OCI-LY7 (cell line): ENCODE results near the gene CARHSP1. TPM values are rescaled to one million over a fixed set of nuclear protein-coding genes. Genes with fewer than 3 reads are reported as not detected.
"Not testable (repeated sequence)": the region's sequence is repeated elsewhere in the genome, so short reads cannot be mapped to it uniquely, and the experiment has no call there.

Experiments used
- BruUV-seq: library from RNA; stranded (reverse); fragments of 400-500 nt; replicated peaks from 2 replicates; lab custom pipeline; 2021; lab: Mats Ljungman, UMichigan
- CTCF ChIA-PET: fragments of 300-600 bp; sonication (Branson Sonifier 250); formaldehyde crosslinking; loops from one replicate; lab custom pipeline; 2022; ENCODE audit warnings: antibody characterized with exemption; ENCODE audit not compliant: unreplicated experiment; lab: Charles Lee
- POLR2A ChIA-PET: fragments of 300-600 bp; sonication (Branson Sonifier 250); formaldehyde crosslinking; loops from one replicate; lab custom pipeline; 2022; ENCODE audit warnings: antibody characterized with exemption; lab: Charles Lee
- DNase-seq: peaks from one replicate; pipeline ENCODE4 v3.0.0-alpha.2; 2015; ENCODE audit warnings: low spot score
- H2AFZ ChIP-seq: fragments of 200-600 bp; sonication (generic), shearing (Covaris generic); 2 replicates; pipeline ENCODE4 v1.6.1; 2014; ENCODE audit warnings: mild to moderate bottlenecking, antibody characterized with exemption, low read length, moderate library complexity
- H3K27ac ChIP-seq: fragments of 200-600 bp; sonication (generic); 2 replicates; pipeline ENCODE4 v1.5.1; 2014; ENCODE audit warnings: mixed run types, low read depth, mild to moderate bottlenecking, moderate library complexity, low read length, inconsistent platforms; ENCODE audit not compliant: poor library complexity, severe bottlenecking
- H3K36me3 ChIP-seq: fragments of 200-600 bp; sonication (generic); 2 replicates; pipeline ENCODE4 v1.6.1; 2014; ENCODE audit warnings: mild to moderate bottlenecking, antibody characterized with exemption, low read length, moderate library complexity, mixed read lengths; ENCODE audit not compliant: insufficient read depth
- H3K4me1 ChIP-seq: fragments of 200-600 bp; sonication (generic); 2 replicates; pipeline ENCODE4 v1.5.1; 2014; ENCODE audit warnings: mild to moderate bottlenecking, low read length; ENCODE audit not compliant: insufficient read depth, poor library complexity, severe bottlenecking
- H3K4me2 ChIP-seq: fragments of 200-600 bp; sonication (generic); 2 replicates; pipeline ENCODE4 v1.6.1; 2014; ENCODE audit warnings: mild to moderate bottlenecking, low read length
- H3K4me3 ChIP-seq: fragments of 200-600 bp; sonication (generic); 2 replicates; pipeline ENCODE4 v1.5.1; 2014; ENCODE audit warnings: mild to moderate bottlenecking, low read depth, low read length; ENCODE audit not compliant: poor library complexity, severe bottlenecking
- H3K79me2 ChIP-seq: fragments of 200-600 bp; sonication (generic); 2 replicates; pipeline ENCODE4 v1.6.1; 2016; ENCODE audit warnings: low read depth, mild to moderate bottlenecking, low read length, moderate library complexity, mixed read lengths; ENCODE audit not compliant: insufficient read depth
- H3K9me2 ChIP-seq: fragments of 200-600 bp; sonication (generic); 2 replicates; pipeline ENCODE4 v1.6.1; 2016; ENCODE audit warnings: mild to moderate bottlenecking, low read length, mixed read lengths; ENCODE audit not compliant: insufficient read depth
- H3K9me3 ChIP-seq: fragments of 200-600 bp; sonication (generic); 2 replicates; pipeline ENCODE4 v1.6.1; 2014; ENCODE audit warnings: mild to moderate bottlenecking, mixed run types, low read length, mixed read lengths
- H4K20me1 ChIP-seq: fragments of 200-600 bp; sonication (generic); 2 replicates; pipeline ENCODE4 v1.6.1; 2014; ENCODE audit warnings: mild to moderate bottlenecking, antibody characterized with exemption, low read length, moderate library complexity, mixed read lengths; ENCODE audit not compliant: insufficient read depth
- CTCF ChIP-seq: fragments of 200-600 bp; sonication (generic); conservative IDR thresholded peaks from 2 replicates; pipeline ENCODE4 v1.5.1; 2014; ENCODE audit warnings: mild to moderate bottlenecking, antibody characterized with exemption, low read length, moderate library complexity, mixed read lengths
- EZH2phosphoT487 ChIP-seq: fragments of 200-600 bp; sonication (generic); IDR thresholded peaks from 2 replicates; pipeline ENCODE4 v1.6.1; 2018; ENCODE audit warnings: low read depth, borderline replicate concordance, mild to moderate bottlenecking, mixed run types, antibody characterized with exemption, low read length, moderate library complexity, mixed read lengths
- intact Hi-C: fragments of 100-400 bp; cut with micrococcal nuclease; formaldehyde crosslinking; loops from one replicate; pipeline ENCODE4 v1.10.0; 2022; ENCODE audit not compliant: unreplicated experiment
- total RNA-seq, 2 experiments: library from RNA; depleted of rRNA in 1 of 2; stranded (reverse); fragments of >200 nt in 1 of 2; shearing (Covaris generic) in 1 of 2; gene quantifications; 2 replicates each; pipeline ENCODE4 v1.2.3, GENCODE V29; 2014 to 2022

Gene CARHSP1
- total RNA-seq, 2 experiments from 2014 or later, result 156 to 241 TPM

GRCh38 chr16:8836797-8837196 is 32.0 kb downstream of the CARHSP1 start:
- peaks cover 11% of the 10 kb centered on the region for H3K36me3 ChIP-seq
- CTCF ChIA-PET, H3K9me2 ChIP-seq, H3K79me2 ChIP-seq, H3K4me2 ChIP-seq, H4K20me1 ChIP-seq, H3K27ac ChIP-seq, DNase-seq, BruUV-seq, H3K9me3 ChIP-seq, H3K4me3 ChIP-seq, POLR2A ChIA-PET, intact Hi-C loops, H3K4me1 ChIP-seq, H2AFZ ChIP-seq: not testable (repeated sequence)

- no TSS peak for BruUV-seq
- Histone ChIP-seq H3K9me2 (no peaks in the 10 kb centered on the region), H3K79me2 (no peaks in the 10 kb centered on the region), H3K36me3 (peaks cover 50% of the 10 kb centered on the region), H3K9me3 (no peaks in the 10 kb centered on the region), H2AFZ (no peak overlapping the region), H3K27ac (no peak overlapping the region), H3K4me3 (no peak overlapping the region), H4K20me1 (no peaks in the 10 kb centered on the region), H3K4me1 (peaks cover 6% of the 10 kb centered on the region), H3K4me2 (no peak overlapping the region)
- ChIA-PET CTCF (no interaction called here), POLR2A (no interaction called here)
- no peak for TF ChIP-seq CTCF
- TF ChIP-seq EZH2phosphoT487, result no peak
- no peak for DNase-seq
- intact Hi-C loops, result no loop called here
Observed at GRCh38 chr16:8832717-8833105, 36.1 kb downstream of the CARHSP1 start.

GRCh38 chr16:8831871-8832716 is 36.7 kb downstream of the CARHSP1 start:
- H3K4me1 ChIP-seq, result peaks cover 6% of the 10 kb centered on the region
- no peak overlapping the region for H3K4me3 ChIP-seq
- H2AFZ ChIP-seq, result no peak overlapping the region
- ChIA-PET POLR2A (no interaction called here), CTCF (no interaction called here)
- no peaks in the 10 kb centered on the region for H3K9me3 ChIP-seq
- no peaks in the 10 kb centered on the region for H3K9me2 ChIP-seq
- TF ChIP-seq EZH2phosphoT487 (no peak), CTCF (no peak)
- no peaks in the 10 kb centered on the region for H3K79me2 ChIP-seq
- no peak overlapping the region for H3K27ac ChIP-seq
- no TSS peak for BruUV-seq
- intact Hi-C loops, result no loop called here
- DNase-seq, result no peak
- no peak overlapping the region for H3K4me2 ChIP-seq
- H4K20me1 ChIP-seq, result no peaks in the 10 kb centered on the region
- H3K36me3 ChIP-seq, result peaks cover 50% of the 10 kb centered on the region
